HepG2 (cell line): Measurements from ENCODE around the gene TSPAN3. TPM values are rescaled to one million over a fixed set of nuclear protein-coding genes. Genes with fewer than 3 reads are reported as not detected.

Experiments used
- ATAC-seq: fragments of 200-7000 bp; cut with Tn5 transposase; 3 replicates; pipeline ENCODE4 v1.9.1; 2020; ENCODE audit warnings: mild to moderate bottlenecking, moderate library complexity
- BruUV-seq: library from RNA; stranded (reverse); fragments of 400-500 nt; replicated peaks from 2 replicates; lab custom pipeline; 2021; lab: Mats Ljungman, UMichigan
- CTCF ChIA-PET: fragments of 300-600 bp; formaldehyde crosslinking; extraction: SDS; loops from one replicate; lab custom pipeline; 2021; ENCODE audit warnings: low total read pairs, inconsistent platforms, low intra/inter-chr PET ratio; lab: Yijun Ruan, JAX
- POLR2A ChIA-PET: fragments of 350-600 bp; sonication (Branson Sonifier 250); formaldehyde crosslinking; loops from one replicate; lab custom pipeline; 2020; ENCODE audit warnings: antibody characterized with exemption, inconsistent platforms; lab: Yijun Ruan, JAX
- DNase-seq: peaks from one replicate; pipeline ENCODE4 v3.0.0-alpha.2; 2015; ENCODE audit warnings: low spot score
- FAIRE-seq: peaks from 3 replicates; lab custom pipeline; 2011; peaks lifted over from hg19 to GRCh38; lab: Jason Lieb, UNC
- H2AFZ ChIP-seq: one replicate; pipeline ENCODE4 v1.6.1; 2011; ENCODE audit warnings: low read length, inconsistent platforms
- H3K27ac ChIP-seq: fragments of 300-600 bp; 3 replicates; pipeline ENCODE4 v1.8.0; 2011; ENCODE audit warnings: mixed run types, mild to moderate bottlenecking, mixed read lengths, low read length, inconsistent platforms; ENCODE audit not compliant: insufficient read depth; ENCODE audit errors: extremely low read length
- H3K27me3 ChIP-seq, 2 experiments: fragments of 200-600 bp in 1 of 2; 2 replicates in 1 of 2; 3 replicates in 1 of 2; pipeline versions ENCODE4 v1.6.0 to v1.8.0; 2011; ENCODE audit warnings: low read length in 2 of 2, mild to moderate bottlenecking in 2 of 2, moderate library complexity in 2 of 2, inconsistent platforms in 1 of 2; ENCODE audit not compliant: insufficient read depth in 2 of 2, control insufficient read depth in 1 of 2
- H3K36me3 ChIP-seq, 2 experiments: fragments of 200-600 bp in 1 of 2; replicated peaks in 1 of 2; 2 replicates in 1 of 2; 3 replicates in 1 of 2; pipeline versions ENCODE4 v1.5.1 to v1.8.0; 2011; ENCODE audit warnings: low read length in 2 of 2, inconsistent platforms in 1 of 2; ENCODE audit not compliant: insufficient read depth in 2 of 2, control insufficient read depth in 1 of 2
- H3K4me1 ChIP-seq: 2 replicates; pipeline ENCODE4 v1.5.1; 2012; ENCODE audit warnings: low read length, inconsistent platforms; ENCODE audit not compliant: insufficient read depth
- H3K4me2 ChIP-seq: 2 replicates; pipeline ENCODE4 v1.6.0; 2011; ENCODE audit warnings: low read depth, low read length, inconsistent platforms
- H3K4me3 ChIP-seq, 3 experiments: fragments of 200-600 bp in 1 of 3; sonication (generic), shearing (Covaris generic) in 1 of 3; replicated peaks in 1 of 3; 2 replicates each; pipeline ENCODE4 v1.5.1; 2011 to 2016; ENCODE audit warnings: low read length in 3 of 3, inconsistent platforms in 2 of 3, low read depth in 2 of 3, mild to moderate bottlenecking in 2 of 3, control low read depth in 1 of 3, mixed read lengths in 1 of 3; ENCODE audit not compliant: insufficient read depth in 1 of 3
- H3K79me2 ChIP-seq: one replicate; pipeline ENCODE4 v1.6.1; 2011; ENCODE audit warnings: low read length, inconsistent platforms; ENCODE audit not compliant: insufficient read depth
- H3K9ac ChIP-seq: 2 replicates; pipeline ENCODE4 v1.6.0; 2011; ENCODE audit warnings: mild to moderate bottlenecking, low read depth, low read length, inconsistent platforms; ENCODE audit not compliant: insufficient read depth
- H3K9me3 ChIP-seq: 2 replicates; pipeline ENCODE4 v1.5.1; 2012; ENCODE audit warnings: mild to moderate bottlenecking, low read length
- H4K20me1 ChIP-seq: 2 replicates; pipeline ENCODE4 v1.6.0; 2011; ENCODE audit warnings: inconsistent platforms, mild to moderate bottlenecking, low read length, moderate library complexity; ENCODE audit not compliant: insufficient read depth
- FOSL2 ChIP-seq: sonication (generic); formaldehyde crosslinking; IDR thresholded peaks from 2 replicates; pipeline ENCODE4 v1.4.0; 2020; ENCODE audit warnings: missing genetic modification reagents
- POGK ChIP-seq: sonication (generic); formaldehyde crosslinking; conservative IDR thresholded peaks from 2 replicates; pipeline ENCODE4 v1.8.0; 2022; ENCODE audit warnings: mild to moderate bottlenecking, moderate library complexity, missing genetic modification reagents
- RNF2 ChIP-seq: fragments of 450-650 bp; conservative IDR thresholded peaks from 2 replicates; pipeline ENCODE4 v1.6.1; 2016; ENCODE audit warnings: low read depth
- ZHX1 ChIP-seq: sonication (generic); formaldehyde crosslinking; IDR thresholded peaks from 2 replicates; pipeline ENCODE4 v1.8.1; 2022; ENCODE audit warnings: low read depth, mild to moderate bottlenecking, missing genetic modification reagents
- ZNF274 ChIP-seq: sonication (generic); formaldehyde crosslinking; IDR thresholded peaks from 2 replicates; pipeline ENCODE4 v1.5.1; 2020; ENCODE audit warnings: mild to moderate bottlenecking, missing genetic modification reagents
- ZNF629 ChIP-seq: sonication (generic); formaldehyde crosslinking; conservative IDR thresholded peaks from 2 replicates; pipeline ENCODE4 v1.5.0; 2020; ENCODE audit warnings: missing genetic modification reagents
- WGBS: methylation state at CpG from one replicate; pipeline ENCODE4 v1.1.6; 2017; ENCODE audit warnings: low lambda C conversion rate; 5-methylcytosine and 5-hydroxymethylcytosine counted together
- in situ Hi-C: cut with HindIII; loops from 2 replicates; pipeline ENCODE4 v1.10.0; 2017; ENCODE audit warnings: low pct_unique_long_range_greater_than_20kb; ENCODE audit not compliant: extremely low pct_ligation_motif_present
- intact Hi-C: fragments of 100-400 bp; cut with micrococcal nuclease; formaldehyde crosslinking; loops from one replicate; pipeline ENCODE4 v1.10.0; 2022; ENCODE audit not compliant: unreplicated experiment
- polyA plus RNA-seq, 8 experiments: library from polyadenylated mRNA; depleted of rRNA in 3 of 8; stranded (reverse) in 7 of 8; unstranded in 1 of 8; fragments of >200 nt; fragmentation: Illumina TruSeq in 4 of 8; extraction: Trizol in 4 of 8; gene quantifications; 2 replicates each; pipeline versions ENCODE4 v1.2.1 to v1.2.3, GENCODE V29; 2011 to 2016; ENCODE audit warnings: low read depth in 4 of 8, missing spikeins in 1 of 8, mixed read lengths in 1 of 8; ENCODE audit not compliant: insufficient read depth in 1 of 8
- total RNA-seq, 5 experiments: library from RNA; depleted of rRNA; stranded (reverse); fragments of >200 nt; fragmentation: Illumina TruSeq; extraction: Trizol; gene quantifications; 2 replicates each; pipeline ENCODE4 v1.2.3, GENCODE V29; 2016; ENCODE audit warnings: low read depth in 1 of 5

TSPAN3 gene
- total and polyA plus RNA-seq, 2 of the 13 experiments (the other 11 are each of a cell fraction or from before 2014, with no cell fraction given): 167 to 170 TPM

DNA sequence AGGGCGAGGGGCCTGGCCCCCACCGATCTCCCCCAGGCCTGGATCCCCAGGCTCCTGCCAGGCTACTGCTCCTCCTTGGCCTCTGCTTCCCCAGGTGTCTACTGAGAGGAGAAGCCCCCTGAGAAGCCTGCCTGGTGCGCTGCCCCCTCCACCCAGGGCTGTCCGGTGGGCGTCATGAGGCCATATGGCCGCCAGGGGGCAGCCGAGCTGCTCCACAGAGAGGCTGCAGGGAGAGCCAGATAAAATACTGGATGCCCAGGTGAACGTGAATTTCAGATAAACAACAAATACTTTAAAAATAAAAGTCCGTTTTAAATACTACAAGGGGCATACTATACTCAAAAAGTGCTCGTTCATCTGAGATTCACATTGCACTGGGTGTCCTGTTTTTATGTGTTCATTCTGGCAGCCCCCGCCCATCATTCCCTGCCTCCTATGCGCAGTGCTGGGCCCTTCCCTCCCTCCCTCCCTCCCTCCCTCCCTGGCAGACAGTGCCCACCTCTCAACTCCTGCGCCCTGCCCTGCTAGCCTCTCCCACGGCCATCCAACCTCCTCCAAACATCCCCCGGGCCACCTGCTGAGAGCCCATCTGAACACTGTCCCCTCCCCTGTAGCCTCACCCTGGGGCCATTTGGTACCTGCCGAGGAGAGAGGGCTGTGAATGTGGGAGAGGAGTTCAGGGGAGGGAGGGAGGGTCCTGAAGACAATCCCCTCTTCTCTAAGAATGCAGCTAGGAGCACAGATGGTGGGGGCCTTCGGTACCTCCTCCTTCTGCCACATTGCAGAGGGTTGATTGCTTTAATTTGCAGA is 46.4 kb downstream of the TSPAN3 start (continued):
- TF ChIP-seq FOSL2 (0 out of 2 replicates have a peak, but pooled peaks have one; percentile 8), ZNF274 (CRISPR knock-in tag) (no peak), POGK (CRISPR knock-in tag) (no peak), RNF2 (no peak)

- Histone ChIP-seq H4K20me1 (no peaks in the 10 kb centered on the region), H3K27me3 (peaks cover 8 to 49% of the 10 kb centered on the region in 2 experiments; a peak in 4 of 5 replicates)
- BruUV-seq: no TSS peak
- TF ChIP-seq ZHX1 (CRISPR knock-in tag) (no peak), ZNF629 (CRISPR knock-in tag) (peak; percentile 74)
- TF ChIP-seq, all 625 proteins: peak for 1
- WGBS: 30% methylated on average over 13 of the region's 20 CpGs
- ChIA-PET POLR2A (no interaction called here), CTCF (interaction anchor here (1.1 to 1.2 kb wide), 2 partner anchors 473 to 520 kb away, joined by 4 to 8 read pairs; no protein-coding TSS in a partner anchor)
- H3K9me3 ChIP-seq: no peaks in the 10 kb centered on the region
- no peak overlapping the region for H3K9ac ChIP-seq
- H3K36me3 ChIP-seq: no peaks in the 10 kb centered on the region
- ATAC-seq (no peak), FAIRE-seq (no peak), DNase-seq (no peak)
- no peak overlapping the region for H2AFZ ChIP-seq
- in situ Hi-C loops: no loop called here
- no peak overlapping the region for H3K27ac ChIP-seq
- no peak overlapping the region for H3K4me2 ChIP-seq
- H3K4me1 ChIP-seq: no peaks in the 10 kb centered on the region
- intact Hi-C loops: no loop called here
- no peak overlapping the region for H3K4me3 ChIP-seq
- H3K79me2 ChIP-seq: no peaks in the 10 kb centered on the region
Measured at GRCh38 chr15:77023576-77024272, 47.2 kb downstream of the TSPAN3 start.
